CD4-positive, alpha-beta T cell (primary cell): Measurements from ENCODE around the gene GPR158. TPM values are rescaled to one million over a fixed set of nuclear protein-coding genes. Genes with fewer than 3 reads are reported as not detected.

Experiments used
- ATAC-seq: fragments of 200-7000 bp; cut with Tn5 transposase; one replicate; pipeline ENCODE4 v1.10.0; 2022; ENCODE audit warnings: mild to moderate bottlenecking; ENCODE audit not compliant: poor library complexity
- CTCF ChIA-PET: fragments of 350-600 bp; sonication (Branson Sonifier 250); formaldehyde crosslinking; loops from one replicate; lab custom pipeline; 2021; ENCODE audit warnings: antibody characterized with exemption, inconsistent platforms; lab: Charles Lee
- POLR2A ChIA-PET: fragments of 350-600 bp; sonication (Branson Sonifier 250); formaldehyde crosslinking; loops from one replicate; lab custom pipeline; 2021; ENCODE audit warnings: antibody characterized with exemption, inconsistent platforms; lab: Charles Lee
- DNase-seq, 14 experiments: peaks; one replicate each; pipeline ENCODE4 v3.0.0-alpha.2; 2013 to 2020; ENCODE audit warnings: mixed read lengths in 2 of 14
- H3K27ac ChIP-seq, 2 donors: one replicate each; pipeline versions ENCODE4 v1.5.1 to v1.7.0; 2013; ENCODE audit warnings: low read length in 2 of 2, low read depth in 1 of 2, mild to moderate bottlenecking in 1 of 2
- H3K27me3 ChIP-seq, 2 experiments: 1 replicate in 1 of 2; 2 replicates in 1 of 2; pipeline versions ENCODE4 v1.6.1 to v1.7.0; 2013; ENCODE audit warnings: low read length in 2 of 2, control low read depth in 1 of 2, mild to moderate bottlenecking in 1 of 2, moderate library complexity in 1 of 2; ENCODE audit not compliant: insufficient read depth in 2 of 2, control insufficient read depth in 1 of 2
- H3K36me3 ChIP-seq: one replicate; pipeline ENCODE4 v1.6.1; 2013; ENCODE audit warnings: low read length, control low read depth; ENCODE audit not compliant: insufficient read depth
- H3K4me1 ChIP-seq: one replicate; pipeline ENCODE4 v1.6.1; 2013; ENCODE audit warnings: low read length, control low read depth; ENCODE audit not compliant: insufficient read depth
- H3K4me3 ChIP-seq: one replicate; pipeline ENCODE4 v1.5.1; 2013; ENCODE audit warnings: mild to moderate bottlenecking, low read length, moderate library complexity
- H3K9me3 ChIP-seq, 2 experiments: 1 replicate in 1 of 2; 2 replicates in 1 of 2; pipeline versions ENCODE4 v1.6.1 to v1.7.0; 2013; ENCODE audit warnings: low read length in 2 of 2, mild to moderate bottlenecking in 2 of 2, control low read depth in 1 of 2, moderate library complexity in 1 of 2; ENCODE audit not compliant: control insufficient read depth in 1 of 2, insufficient read depth in 1 of 2
- H3K27ac Mint-ChIP-seq: one replicate; pipeline ENCODE4 v1.8.0; 2020; ENCODE audit warnings: mixed read lengths
- H3K27me3 Mint-ChIP-seq: one replicate; pipeline ENCODE4 v1.8.0; 2021; ENCODE audit warnings: mixed read lengths
- H3K36me3 Mint-ChIP-seq: one replicate; pipeline ENCODE4 v1.8.0; 2021; ENCODE audit warnings: low read depth, mixed read lengths
- H3K4me1 Mint-ChIP-seq: one replicate; pipeline ENCODE4 v1.8.0; 2021; ENCODE audit warnings: low read depth, mixed read lengths
- H3K4me3 Mint-ChIP-seq: one replicate; pipeline ENCODE4 v1.8.0; 2020; ENCODE audit warnings: mild to moderate bottlenecking, mixed read lengths
- H3K9me3 Mint-ChIP-seq: one replicate; pipeline ENCODE4 v1.8.0; 2020; ENCODE audit warnings: mixed read lengths
- intact Hi-C, 2 experiments: fragments of 100-400 bp; cut with DNase I in 1 of 2; cut with micrococcal nuclease in 1 of 2; formaldehyde crosslinking; loops; one replicate each; pipeline versions ENCODE4 v1.15.1 to v1.9.0; 2023 to 2025; cut with DNase I, micrococcal nuclease
- total RNA-seq, 174 experiments: library from RNA in 2 of 174; stranded (reverse) in 2 of 174; gene quantifications; one replicate each; pipeline ENCODE4 v1.2.3 and lab custom pipeline; 2021 to 2026
- TF ChIP-seq, protein P1 (sequence below): fragments of 200-600 bp; IDR thresholded peaks from one replicate; pipeline ENCODE4 v1.8.0; 2022; ENCODE audit warnings: antibody characterized with exemption, mild to moderate bottlenecking

GPR158 gene
- total RNA-seq, 2 experiments from 2014 or later, result not detected

DNA sequence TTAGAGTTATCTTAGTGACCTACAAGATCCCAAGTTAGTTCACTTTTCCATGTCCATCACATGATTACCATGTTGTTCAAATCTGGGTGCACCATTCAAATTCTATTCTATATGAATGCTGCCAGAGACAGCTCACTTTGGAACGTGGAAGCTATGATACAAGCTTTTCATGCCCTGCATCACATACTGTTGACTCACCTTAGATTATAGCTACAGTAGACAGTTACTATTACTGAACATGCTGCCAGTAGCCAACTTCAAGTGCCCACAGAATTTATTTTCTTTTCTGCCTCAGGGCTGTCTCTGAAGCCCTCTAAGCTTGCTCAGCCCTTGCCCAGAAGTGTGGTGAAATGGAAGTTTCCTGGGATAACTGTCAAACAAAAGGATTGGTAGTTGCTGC, 231.1 kb downstream of the GPR158 start:
- ATAC-seq, result no peak
- Mint-ChIP-seq H3K36me3 (no peaks in the 10 kb centered on the region), H3K27ac (no peak overlapping the region), H3K27me3 (no peaks in the 10 kb centered on the region), H3K4me3 (no peak overlapping the region), H3K4me1 (no peaks in the 10 kb centered on the region), H3K9me3 (no peaks in the 10 kb centered on the region)
- Histone ChIP-seq H3K27ac (no peak overlapping the region), H3K4me3 (no peak overlapping the region), H3K36me3 (no peaks in the 10 kb centered on the region), H3K4me1 (no peaks in the 10 kb centered on the region), H3K27me3 (no peaks in the 10 kb centered on the region), H3K9me3 (no peaks in the 10 kb centered on the region)
- ChIA-PET POLR2A (no interaction called here), CTCF (no interaction called here)
- intact Hi-C loops, result no loop called here
- TF ChIP-seq, protein P1, sequence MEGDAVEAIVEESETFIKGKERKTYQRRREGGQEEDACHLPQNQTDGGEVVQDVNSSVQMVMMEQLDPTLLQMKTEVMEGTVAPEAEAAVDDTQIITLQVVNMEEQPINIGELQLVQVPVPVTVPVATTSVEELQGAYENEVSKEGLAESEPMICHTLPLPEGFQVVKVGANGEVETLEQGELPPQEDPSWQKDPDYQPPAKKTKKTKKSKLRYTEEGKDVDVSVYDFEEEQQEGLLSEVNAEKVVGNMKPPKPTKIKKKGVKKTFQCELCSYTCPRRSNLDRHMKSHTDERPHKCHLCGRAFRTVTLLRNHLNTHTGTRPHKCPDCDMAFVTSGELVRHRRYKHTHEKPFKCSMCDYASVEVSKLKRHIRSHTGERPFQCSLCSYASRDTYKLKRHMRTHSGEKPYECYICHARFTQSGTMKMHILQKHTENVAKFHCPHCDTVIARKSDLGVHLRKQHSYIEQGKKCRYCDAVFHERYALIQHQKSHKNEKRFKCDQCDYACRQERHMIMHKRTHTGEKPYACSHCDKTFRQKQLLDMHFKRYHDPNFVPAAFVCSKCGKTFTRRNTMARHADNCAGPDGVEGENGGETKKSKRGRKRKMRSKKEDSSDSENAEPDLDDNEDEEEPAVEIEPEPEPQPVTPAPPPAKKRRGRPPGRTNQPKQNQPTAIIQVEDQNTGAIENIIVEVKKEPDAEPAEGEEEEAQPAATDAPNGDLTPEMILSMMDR, result no peak
- no peak for DNase-seq

DNA sequence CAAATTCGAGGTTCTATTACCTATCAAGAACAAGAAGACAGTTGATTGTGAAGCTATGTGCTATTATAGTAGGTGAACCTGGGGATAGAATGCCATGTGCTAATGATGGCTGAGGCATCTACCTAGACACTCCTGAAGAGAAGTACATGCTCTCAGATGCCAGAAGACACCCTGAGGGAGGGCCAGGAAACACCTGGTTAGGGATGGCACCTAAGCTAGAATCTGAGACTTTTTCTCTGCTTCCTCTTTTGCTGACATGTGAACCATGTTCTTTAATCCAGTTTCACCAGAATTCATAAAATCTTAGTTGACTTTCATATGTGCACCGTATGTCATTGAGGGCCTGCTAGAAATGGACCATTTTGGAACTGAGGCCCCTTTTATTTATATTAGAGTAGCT, 242.8 kb downstream of the GPR158 start:
- peaks cover 0 to 3% of the 10 kb centered on the region in 2 experiments for H3K9me3 ChIP-seq
- no peaks in the 10 kb centered on the region for H3K4me1 Mint-ChIP-seq
- intact Hi-C loops, result loop anchor here in 1 of 2 experiments (5.0 kb wide), 1 partner anchor 1130 kb away; no protein-coding TSS in a partner anchor
- H3K27me3 ChIP-seq, result no peaks in the 10 kb centered on the region
- H3K9me3 Mint-ChIP-seq, result peaks cover 5% of the 10 kb centered on the region
- H3K27ac Mint-ChIP-seq, result no peak overlapping the region
- no peak overlapping the region for H3K27ac ChIP-seq
- ChIA-PET CTCF (no interaction called here), POLR2A (no interaction called here)
- no peak overlapping the region for H3K4me3 ChIP-seq
- TF ChIP-seq, protein P1, result no peak
- H3K36me3 ChIP-seq, result no peaks in the 10 kb centered on the region
- ATAC-seq, result no peak
- no peaks in the 10 kb centered on the region for H3K4me1 ChIP-seq
- H3K27me3 Mint-ChIP-seq, result no peaks in the 10 kb centered on the region
- H3K36me3 Mint-ChIP-seq, result no peaks in the 10 kb centered on the region
- no peak overlapping the region for H3K4me3 Mint-ChIP-seq
- DNase-seq, result no peak

DNA sequence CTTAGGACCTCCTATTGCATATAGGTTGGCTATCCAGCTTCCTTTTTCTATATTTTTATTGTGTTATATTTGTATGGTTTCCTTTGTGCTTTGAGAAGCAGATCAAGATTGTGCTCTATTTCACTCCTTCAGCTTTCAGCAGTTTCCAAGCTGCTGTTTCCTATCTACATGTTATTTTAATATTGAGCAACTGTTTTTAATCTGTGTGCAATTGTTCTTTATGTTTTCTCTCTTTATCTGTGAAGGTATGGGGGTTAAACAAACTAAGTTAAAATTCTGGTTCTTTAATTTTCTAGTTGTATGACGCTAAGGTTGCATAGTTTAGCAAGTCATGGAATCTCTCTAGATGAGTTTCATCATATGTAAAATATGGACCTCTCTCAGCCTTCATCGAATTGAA, 251.0 kb downstream of the GPR158 start:
- TF ChIP-seq, protein P1, result no peak
- intact Hi-C loops, result no loop called here
- Histone ChIP-seq H3K27me3 (no peaks in the 10 kb centered on the region), H3K4me1 (no peaks in the 10 kb centered on the region), H3K27ac (no peak overlapping the region), H3K9me3 (peaks cover 0 to 3% of the 10 kb centered on the region in 2 experiments), H3K36me3 (no peaks in the 10 kb centered on the region), H3K4me3 (no peak overlapping the region)
- Mint-ChIP-seq H3K4me3 (no peak overlapping the region), H3K9me3 (peaks cover 3% of the 10 kb centered on the region), H3K27me3 (no peaks in the 10 kb centered on the region), H3K4me1 (no peaks in the 10 kb centered on the region), H3K36me3 (no peaks in the 10 kb centered on the region), H3K27ac (no peak overlapping the region)
- DNase-seq, result no peak
- CTCF ChIA-PET, result no interaction called here
- ATAC-seq, result no peak
- POLR2A ChIA-PET, result no interaction called here
